K562 (cell line): Measurements from ENCODE around the gene CCDC9B. TPM values are rescaled to one million over a fixed set of nuclear protein-coding genes. Genes with fewer than 3 reads are reported as not detected.
A peak's percentile ranks its signal among the peaks of the same experiment; 100 is the strongest.

Source experiments
- BRCA1 ChIP-seq, 2 experiments: fragments of 450-650 bp in 1 of 2; sonication (generic) in 1 of 2; formaldehyde crosslinking in 1 of 2; IDR thresholded peaks; 2 replicates each; pipeline versions ENCODE4 v1.5.0 to v1.6.1; 2017 to 2020; ENCODE audit warnings: mild to moderate bottlenecking in 1 of 2, missing genetic modification reagents in 1 of 2
- BRF1 ChIP-seq: IDR thresholded peaks from 3 replicates; pipeline ENCODE4 v1.6.1; 2011; ENCODE audit warnings: borderline replicate concordance, mild to moderate bottlenecking; ENCODE audit not compliant: insufficient read length; ENCODE audit errors: extremely low read depth
- ELF1 ChIP-seq: fragments of 200-800 bp; sonication (Bioruptor generic); IDR thresholded peaks from 2 replicates; pipeline ENCODE4 v1.6.1; 2016; ENCODE audit warnings: missing genetic modification characterization, missing compliant biosample characterization
- ETV5 ChIP-seq: sonication (generic); formaldehyde crosslinking; IDR thresholded peaks from 2 replicates; pipeline ENCODE4 v1.4.0; 2020; ENCODE audit warnings: low read depth, mild to moderate bottlenecking, missing genetic modification reagents
- HOXB6 ChIP-seq: fragments of 250-450 bp; sonication (Bioruptor Pico); IDR thresholded peaks from 2 replicates; pipeline ENCODE4 v1.5.1; 2022; ENCODE audit warnings: mild to moderate bottlenecking, borderline replicate concordance
- PHF8 ChIP-seq: fragments of 200-600 bp; sonication (generic); IDR thresholded peaks from 2 replicates; pipeline ENCODE4 v1.6.1; 2012; ENCODE audit warnings: mixed run types, mild to moderate bottlenecking, inconsistent platforms, low read length, moderate library complexity, borderline replicate concordance
- ZNF316 ChIP-seq: fragments of 450-650 bp; IDR thresholded peaks from 2 replicates; pipeline ENCODE4 v1.6.1; 2016
- polyA plus RNA-seq, 8 experiments: library from polyadenylated mRNA; depleted of rRNA in 4 of 8; stranded (reverse) in 5 of 8; unstranded in 3 of 8; fragments of >200 nt; fragmentation: Nextera tagmentation in 2 of 8; fragmentation: Illumina TruSeq in 1 of 8; extraction: Ambion mirVana in 2 of 8; extraction: Trizol in 1 of 8; gene quantifications; 2 replicates each; pipeline versions ENCODE4 v1.2.1 to v1.2.3, GENCODE V29; 2011 to 2014; ENCODE audit warnings: inconsistent platforms in 1 of 8, missing spikeins in 1 of 8
- total RNA-seq, 7 experiments: library from RNA; depleted of rRNA in 6 of 7; stranded (reverse); fragments of >200 nt in 6 of 7; fragmentation: Illumina TruSeq in 2 of 7; extraction: Trizol in 2 of 7; gene quantifications; 2 replicates each; pipeline versions ENCODE4 v1.2.1 to v1.2.3, GENCODE V29; 2011 to 2021; ENCODE audit warnings: low replicate concordance in 1 of 7
- TF ChIP-seq, protein P1 (sequence below): fragments of 450-650 bp; IDR thresholded peaks from 2 replicates; pipeline ENCODE4 v1.6.1; 2016; ENCODE audit warnings: mild to moderate bottlenecking, moderate library complexity
- TF ChIP-seq, protein P2 (sequence below), 2 experiments: fragments of 450-650 bp in 1 of 2; IDR thresholded peaks; 2 replicates each; pipeline ENCODE4 v1.6.1; 2011 to 2017; ENCODE audit warnings: low read depth in 2 of 2, antibody characterized with exemption in 1 of 2, borderline replicate concordance in 1 of 2, low read length in 1 of 2, mild to moderate bottlenecking in 1 of 2, mixed read lengths in 1 of 2; ENCODE audit not compliant: control insufficient read depth in 1 of 2

Gene CCDC9B
- total and polyA plus RNA-seq, 9 of the 15 experiments (the other 6 are each of a cell fraction or from before 2014, with no cell fraction given) = 0.01 to 0.47 (median 0.15) TPM; not detected in 1

DNA sequence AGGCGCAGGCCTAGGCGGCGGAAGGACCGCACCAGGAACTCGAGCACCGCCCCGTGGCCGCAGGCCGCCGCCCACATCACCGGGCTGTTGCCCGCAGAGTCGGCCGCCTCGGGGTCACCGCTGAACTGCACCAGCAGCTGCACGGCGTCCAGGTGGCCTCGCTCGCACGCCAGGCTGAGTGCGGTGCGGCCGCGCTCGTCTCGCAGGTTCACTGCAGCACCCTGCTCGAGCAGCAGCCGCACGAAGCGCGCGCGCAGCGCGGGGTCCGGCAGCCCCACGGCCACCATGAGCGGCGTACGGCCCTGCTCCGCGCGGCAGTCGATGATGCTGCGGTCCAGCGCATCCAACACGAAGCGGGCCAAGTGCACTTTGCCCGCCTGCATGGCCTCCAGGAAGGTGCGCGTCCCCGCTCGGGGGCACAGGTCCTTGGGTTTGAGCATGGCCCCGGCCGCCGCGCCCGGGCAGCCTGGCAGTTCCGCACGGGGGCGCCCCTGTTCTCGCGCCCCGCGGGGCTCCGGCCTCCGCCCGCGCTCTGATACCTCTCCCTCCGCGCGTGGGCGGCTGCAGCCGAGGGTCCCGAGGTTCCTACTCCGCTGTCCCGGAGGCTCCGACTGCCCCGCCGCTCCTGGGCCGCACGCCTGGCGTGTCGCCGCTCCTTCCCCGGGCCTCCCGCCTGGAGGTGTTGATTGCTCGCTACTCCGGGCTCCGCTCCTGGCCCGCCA lies 58.4 kb downstream of the CCDC9B start (continued):
- TF ChIP-seq, protein P1, sequence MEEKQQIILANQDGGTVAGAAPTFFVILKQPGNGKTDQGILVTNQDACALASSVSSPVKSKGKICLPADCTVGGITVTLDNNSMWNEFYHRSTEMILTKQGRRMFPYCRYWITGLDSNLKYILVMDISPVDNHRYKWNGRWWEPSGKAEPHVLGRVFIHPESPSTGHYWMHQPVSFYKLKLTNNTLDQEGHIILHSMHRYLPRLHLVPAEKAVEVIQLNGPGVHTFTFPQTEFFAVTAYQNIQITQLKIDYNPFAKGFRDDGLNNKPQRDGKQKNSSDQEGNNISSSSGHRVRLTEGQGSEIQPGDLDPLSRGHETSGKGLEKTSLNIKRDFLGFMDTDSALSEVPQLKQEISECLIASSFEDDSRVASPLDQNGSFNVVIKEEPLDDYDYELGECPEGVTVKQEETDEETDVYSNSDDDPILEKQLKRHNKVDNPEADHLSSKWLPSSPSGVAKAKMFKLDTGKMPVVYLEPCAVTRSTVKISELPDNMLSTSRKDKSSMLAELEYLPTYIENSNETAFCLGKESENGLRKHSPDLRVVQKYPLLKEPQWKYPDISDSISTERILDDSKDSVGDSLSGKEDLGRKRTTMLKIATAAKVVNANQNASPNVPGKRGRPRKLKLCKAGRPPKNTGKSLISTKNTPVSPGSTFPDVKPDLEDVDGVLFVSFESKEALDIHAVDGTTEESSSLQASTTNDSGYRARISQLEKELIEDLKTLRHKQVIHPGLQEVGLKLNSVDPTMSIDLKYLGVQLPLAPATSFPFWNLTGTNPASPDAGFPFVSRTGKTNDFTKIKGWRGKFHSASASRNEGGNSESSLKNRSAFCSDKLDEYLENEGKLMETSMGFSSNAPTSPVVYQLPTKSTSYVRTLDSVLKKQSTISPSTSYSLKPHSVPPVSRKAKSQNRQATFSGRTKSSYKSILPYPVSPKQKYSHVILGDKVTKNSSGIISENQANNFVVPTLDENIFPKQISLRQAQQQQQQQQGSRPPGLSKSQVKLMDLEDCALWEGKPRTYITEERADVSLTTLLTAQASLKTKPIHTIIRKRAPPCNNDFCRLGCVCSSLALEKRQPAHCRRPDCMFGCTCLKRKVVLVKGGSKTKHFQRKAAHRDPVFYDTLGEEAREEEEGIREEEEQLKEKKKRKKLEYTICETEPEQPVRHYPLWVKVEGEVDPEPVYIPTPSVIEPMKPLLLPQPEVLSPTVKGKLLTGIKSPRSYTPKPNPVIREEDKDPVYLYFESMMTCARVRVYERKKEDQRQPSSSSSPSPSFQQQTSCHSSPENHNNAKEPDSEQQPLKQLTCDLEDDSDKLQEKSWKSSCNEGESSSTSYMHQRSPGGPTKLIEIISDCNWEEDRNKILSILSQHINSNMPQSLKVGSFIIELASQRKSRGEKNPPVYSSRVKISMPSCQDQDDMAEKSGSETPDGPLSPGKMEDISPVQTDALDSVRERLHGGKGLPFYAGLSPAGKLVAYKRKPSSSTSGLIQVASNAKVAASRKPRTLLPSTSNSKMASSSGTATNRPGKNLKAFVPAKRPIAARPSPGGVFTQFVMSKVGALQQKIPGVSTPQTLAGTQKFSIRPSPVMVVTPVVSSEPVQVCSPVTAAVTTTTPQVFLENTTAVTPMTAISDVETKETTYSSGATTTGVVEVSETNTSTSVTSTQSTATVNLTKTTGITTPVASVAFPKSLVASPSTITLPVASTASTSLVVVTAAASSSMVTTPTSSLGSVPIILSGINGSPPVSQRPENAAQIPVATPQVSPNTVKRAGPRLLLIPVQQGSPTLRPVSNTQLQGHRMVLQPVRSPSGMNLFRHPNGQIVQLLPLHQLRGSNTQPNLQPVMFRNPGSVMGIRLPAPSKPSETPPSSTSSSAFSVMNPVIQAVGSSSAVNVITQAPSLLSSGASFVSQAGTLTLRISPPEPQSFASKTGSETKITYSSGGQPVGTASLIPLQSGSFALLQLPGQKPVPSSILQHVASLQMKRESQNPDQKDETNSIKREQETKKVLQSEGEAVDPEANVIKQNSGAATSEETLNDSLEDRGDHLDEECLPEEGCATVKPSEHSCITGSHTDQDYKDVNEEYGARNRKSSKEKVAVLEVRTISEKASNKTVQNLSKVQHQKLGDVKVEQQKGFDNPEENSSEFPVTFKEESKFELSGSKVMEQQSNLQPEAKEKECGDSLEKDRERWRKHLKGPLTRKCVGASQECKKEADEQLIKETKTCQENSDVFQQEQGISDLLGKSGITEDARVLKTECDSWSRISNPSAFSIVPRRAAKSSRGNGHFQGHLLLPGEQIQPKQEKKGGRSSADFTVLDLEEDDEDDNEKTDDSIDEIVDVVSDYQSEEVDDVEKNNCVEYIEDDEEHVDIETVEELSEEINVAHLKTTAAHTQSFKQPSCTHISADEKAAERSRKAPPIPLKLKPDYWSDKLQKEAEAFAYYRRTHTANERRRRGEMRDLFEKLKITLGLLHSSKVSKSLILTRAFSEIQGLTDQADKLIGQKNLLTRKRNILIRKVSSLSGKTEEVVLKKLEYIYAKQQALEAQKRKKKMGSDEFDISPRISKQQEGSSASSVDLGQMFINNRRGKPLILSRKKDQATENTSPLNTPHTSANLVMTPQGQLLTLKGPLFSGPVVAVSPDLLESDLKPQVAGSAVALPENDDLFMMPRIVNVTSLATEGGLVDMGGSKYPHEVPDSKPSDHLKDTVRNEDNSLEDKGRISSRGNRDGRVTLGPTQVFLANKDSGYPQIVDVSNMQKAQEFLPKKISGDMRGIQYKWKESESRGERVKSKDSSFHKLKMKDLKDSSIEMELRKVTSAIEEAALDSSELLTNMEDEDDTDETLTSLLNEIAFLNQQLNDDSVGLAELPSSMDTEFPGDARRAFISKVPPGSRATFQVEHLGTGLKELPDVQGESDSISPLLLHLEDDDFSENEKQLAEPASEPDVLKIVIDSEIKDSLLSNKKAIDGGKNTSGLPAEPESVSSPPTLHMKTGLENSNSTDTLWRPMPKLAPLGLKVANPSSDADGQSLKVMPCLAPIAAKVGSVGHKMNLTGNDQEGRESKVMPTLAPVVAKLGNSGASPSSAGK = peak; percentile 83
- TF ChIP-seq ETV5 = peak; percentile 14; the same call in 1 of the 2 replicates
- TF ChIP-seq PHF8 = peak; percentile 32; the same call in 1 of the 2 replicates
- no peak for TF ChIP-seq ZNF316
- no peak for TF ChIP-seq BRF1
- no peak for TF ChIP-seq ELF1
- TF ChIP-seq, protein P2, sequence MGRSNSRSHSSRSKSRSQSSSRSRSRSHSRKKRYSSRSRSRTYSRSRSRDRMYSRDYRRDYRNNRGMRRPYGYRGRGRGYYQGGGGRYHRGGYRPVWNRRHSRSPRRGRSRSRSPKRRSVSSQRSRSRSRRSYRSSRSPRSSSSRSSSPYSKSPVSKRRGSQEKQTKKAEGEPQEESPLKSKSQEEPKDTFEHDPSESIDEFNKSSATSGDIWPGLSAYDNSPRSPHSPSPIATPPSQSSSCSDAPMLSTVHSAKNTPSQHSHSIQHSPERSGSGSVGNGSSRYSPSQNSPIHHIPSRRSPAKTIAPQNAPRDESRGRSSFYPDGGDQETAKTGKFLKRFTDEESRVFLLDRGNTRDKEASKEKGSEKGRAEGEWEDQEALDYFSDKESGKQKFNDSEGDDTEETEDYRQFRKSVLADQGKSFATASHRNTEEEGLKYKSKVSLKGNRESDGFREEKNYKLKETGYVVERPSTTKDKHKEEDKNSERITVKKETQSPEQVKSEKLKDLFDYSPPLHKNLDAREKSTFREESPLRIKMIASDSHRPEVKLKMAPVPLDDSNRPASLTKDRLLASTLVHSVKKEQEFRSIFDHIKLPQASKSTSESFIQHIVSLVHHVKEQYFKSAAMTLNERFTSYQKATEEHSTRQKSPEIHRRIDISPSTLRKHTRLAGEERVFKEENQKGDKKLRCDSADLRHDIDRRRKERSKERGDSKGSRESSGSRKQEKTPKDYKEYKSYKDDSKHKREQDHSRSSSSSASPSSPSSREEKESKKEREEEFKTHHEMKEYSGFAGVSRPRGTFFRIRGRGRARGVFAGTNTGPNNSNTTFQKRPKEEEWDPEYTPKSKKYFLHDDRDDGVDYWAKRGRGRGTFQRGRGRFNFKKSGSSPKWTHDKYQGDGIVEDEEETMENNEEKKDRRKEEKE (IDR thresholded peaks at IDR 0.05; ENCODE audit: borderline replicate concordance in 1 of 2, control insufficient read depth in 1 of 2, low read depth in 2 of 2, low read length in 1 of 2) = no peak
- TF ChIP-seq BRCA1 (IDR thresholded peaks at IDR 0.05) = no peak
- peak; percentile 25; the same call in 1 of the 2 replicates for TF ChIP-seq BRCA1 (CRISPR knock-in tag; IDR thresholded peaks at IDR 0.05)
- no peak for TF ChIP-seq HOXB6 (CRISPR knock-in tag)
